SK-N-SH (cell line): ENCODE data around the gene SYNE1.

Source experiments
- EP300 ChIP-seq, 2 experiments: IDR thresholded peaks; 2 replicates each; pipeline versions ENCODE4 v1.4.0 to v1.6.1; 2012; ENCODE audit warnings: borderline replicate concordance in 1 of 2, low read depth in 1 of 2, low read length in 1 of 2
- EZH2phosphoT487 ChIP-seq: fragments of 200-600 bp; sonication (generic); IDR thresholded peaks from 2 replicates; pipeline ENCODE4 v1.6.1; 2017; ENCODE audit warnings: low read depth, mixed run types, mild to moderate bottlenecking, antibody characterized with exemption, moderate library complexity, borderline replicate concordance
- FOXM1 ChIP-seq: IDR thresholded peaks from 2 replicates; pipeline ENCODE4 v1.4.0; 2012; ENCODE audit warnings: low read depth, mild to moderate bottlenecking
- POLR2AphosphoS5 ChIP-seq: IDR thresholded peaks from 2 replicates; pipeline ENCODE4 v1.6.1; 2012; ENCODE audit warnings: low read depth, low read length
- RAD21 ChIP-seq: IDR thresholded peaks from 2 replicates; pipeline ENCODE4 v1.6.1; 2012; ENCODE audit warnings: mild to moderate bottlenecking, low read length
- RFX5 ChIP-seq: IDR thresholded peaks from 2 replicates; pipeline ENCODE4 v1.6.1; 2012; ENCODE audit warnings: mild to moderate bottlenecking, improper control_type of control experiment, low read length
- SIN3A ChIP-seq: IDR thresholded peaks from 2 replicates; pipeline ENCODE4 v1.6.1; 2012; ENCODE audit warnings: low read depth, mild to moderate bottlenecking, low read length, moderate library complexity, borderline replicate concordance
- YY1 ChIP-seq: IDR thresholded peaks from 2 replicates; pipeline ENCODE4 v1.4.0; 2012; ENCODE audit warnings: low read depth, mild to moderate bottlenecking
- TF ChIP-seq, protein P1 (sequence below): fragments of 150-350 bp; IDR thresholded peaks from 2 replicates; pipeline ENCODE4 v1.6.1; 2017; ENCODE audit warnings: antibody characterized with exemption, low read length, low read depth, borderline replicate concordance
- TF ChIP-seq, protein P2 (sequence below): fragments of 200-600 bp; sonication (generic); IDR thresholded peaks from 2 replicates; pipeline ENCODE4 v1.6.1; 2017; ENCODE audit warnings: antibody characterized with exemption, mild to moderate bottlenecking, moderate library complexity

DNA sequence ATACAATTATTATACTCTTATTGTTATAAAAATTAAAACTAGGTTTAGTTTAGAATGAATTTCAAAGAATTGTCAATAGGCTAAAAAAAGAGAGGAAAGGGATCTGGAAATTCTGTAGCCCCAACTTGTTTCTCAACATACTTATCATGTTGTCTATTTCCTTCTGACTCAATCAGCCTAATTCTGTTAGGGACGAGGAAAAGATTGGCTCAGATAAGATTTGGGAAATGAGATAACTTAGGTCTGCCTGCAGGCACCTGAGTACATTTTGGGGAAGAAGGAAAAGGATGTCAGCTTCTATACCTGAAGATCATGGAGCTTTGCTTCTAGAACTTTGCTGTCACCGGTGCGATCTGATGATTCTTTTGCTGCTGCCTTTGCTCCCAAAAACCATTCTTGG, 238.8 kb downstream of the SYNE1 start:
- TF ChIP-seq, protein P1, sequence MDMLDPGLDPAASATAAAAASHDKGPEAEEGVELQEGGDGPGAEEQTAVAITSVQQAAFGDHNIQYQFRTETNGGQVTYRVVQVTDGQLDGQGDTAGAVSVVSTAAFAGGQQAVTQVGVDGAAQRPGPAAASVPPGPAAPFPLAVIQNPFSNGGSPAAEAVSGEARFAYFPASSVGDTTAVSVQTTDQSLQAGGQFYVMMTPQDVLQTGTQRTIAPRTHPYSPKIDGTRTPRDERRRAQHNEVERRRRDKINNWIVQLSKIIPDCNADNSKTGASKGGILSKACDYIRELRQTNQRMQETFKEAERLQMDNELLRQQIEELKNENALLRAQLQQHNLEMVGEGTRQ, result no peak
- TF ChIP-seq POLR2AphosphoS5 (no peak), EP300 (IDR thresholded peaks at IDR 0.05; ENCODE audit: borderline replicate concordance in 1 of 2, low read depth in 1 of 2, low read length in 1 of 2) (no peak), EZH2phosphoT487 (no peak), YY1 (no peak), SIN3A (no peak), RFX5 (no peak), FOXM1 (no peak), RAD21 (no peak)
- TF ChIP-seq, protein P2, sequence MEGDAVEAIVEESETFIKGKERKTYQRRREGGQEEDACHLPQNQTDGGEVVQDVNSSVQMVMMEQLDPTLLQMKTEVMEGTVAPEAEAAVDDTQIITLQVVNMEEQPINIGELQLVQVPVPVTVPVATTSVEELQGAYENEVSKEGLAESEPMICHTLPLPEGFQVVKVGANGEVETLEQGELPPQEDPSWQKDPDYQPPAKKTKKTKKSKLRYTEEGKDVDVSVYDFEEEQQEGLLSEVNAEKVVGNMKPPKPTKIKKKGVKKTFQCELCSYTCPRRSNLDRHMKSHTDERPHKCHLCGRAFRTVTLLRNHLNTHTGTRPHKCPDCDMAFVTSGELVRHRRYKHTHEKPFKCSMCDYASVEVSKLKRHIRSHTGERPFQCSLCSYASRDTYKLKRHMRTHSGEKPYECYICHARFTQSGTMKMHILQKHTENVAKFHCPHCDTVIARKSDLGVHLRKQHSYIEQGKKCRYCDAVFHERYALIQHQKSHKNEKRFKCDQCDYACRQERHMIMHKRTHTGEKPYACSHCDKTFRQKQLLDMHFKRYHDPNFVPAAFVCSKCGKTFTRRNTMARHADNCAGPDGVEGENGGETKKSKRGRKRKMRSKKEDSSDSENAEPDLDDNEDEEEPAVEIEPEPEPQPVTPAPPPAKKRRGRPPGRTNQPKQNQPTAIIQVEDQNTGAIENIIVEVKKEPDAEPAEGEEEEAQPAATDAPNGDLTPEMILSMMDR, result no peak
